ENCODE results near the gene CSNK2B.

Gene CSNK2B

GRCh38 chr6:31660381-31661261 is 5.3 kb upstream of the CSNK2B start, which contains the start of gene C6orf47:
C6orf47 (minus strand) TSS chr6:31660778; CDS start chr6:31659947, 831 bp downstream.
- peak; percentile 37 to 60 for DNase-seq (ENCODE audit: low read depth in 2 of 2, low spot score in 1 of 2)

- DNase-seq (ENCODE audit: low read depth in 2 of 2, low spot score in 1 of 2), result no peak
Measured at GRCh38 chr6:31661262-31662123, 4.4 kb upstream of the CSNK2B start.

GRCh38 chr6:31662124-31662723 is 3.7 kb upstream of the CSNK2B start:
- DNase-seq (ENCODE audit: low read depth in 2 of 2, low spot score in 1 of 2), result no peak

- no peak for DNase-seq (ENCODE audit: low read depth in 2 of 2, low spot score in 1 of 2)
Measured at GRCh38 chr6:31663126-31663960, 2.5 kb upstream of the CSNK2B start.

- DNase-seq (ENCODE audit: low read depth in 2 of 2, low spot score in 1 of 2), result no peak
Measured at GRCh38 chr6:31663961-31664789, 1.7 kb upstream of the CSNK2B start.

GRCh38 chr6:31664790-31665500 is 935 bp upstream of the CSNK2B start, which contains the start of gene GPANK1:
GPANK1 (minus strand) TSS chr6:31664997; CDS start chr6:31664478, 519 bp downstream.
- DNase-seq (ENCODE audit: low read depth in 2 of 2, low spot score in 1 of 2), result peak; percentile 78 to 79

- DNase-seq (ENCODE audit: low read depth in 2 of 2, low spot score in 1 of 2), result no peak
Measured at GRCh38 chr6:31666337-31666965, 571 bp downstream of the CSNK2B start.

- no peak for DNase-seq (ENCODE audit: low read depth in 2 of 2, low spot score in 1 of 2)
Measured at GRCh38 chr6:31669676-31670075, 3.8 kb downstream of the CSNK2B start, which contains the start of gene LY6G5B. LY6G5B (plus strand) TSS chr6:31669976; CDS start chr6:31670951, 975 bp downstream.

- no peak for DNase-seq (ENCODE audit: low read depth in 2 of 2, low spot score in 1 of 2)
Measured at GRCh38 chr6:31676322-31676903, 10.5 kb downstream of the CSNK2B start.

- DNase-seq (ENCODE audit: low read depth in 2 of 2, low spot score in 1 of 2), result no peak
Measured at GRCh38 chr6:31676904-31677303, 11.0 kb downstream of the CSNK2B start.

- no peak for DNase-seq (ENCODE audit: low read depth in 2 of 2, low spot score in 1 of 2)
Measured at GRCh38 chr6:31677955-31678354, 12.1 kb downstream of the CSNK2B start.

- DNase-seq (ENCODE audit: low read depth in 2 of 2, low spot score in 1 of 2), result peak in 1 of 2 donors; percentile 28
Measured at GRCh38 chr6:31680226-31681134, 14.6 kb downstream of the CSNK2B start, which contains the start of gene LY6G5C. LY6G5C (minus strand) TSS chr6:31681067; CDS start chr6:31680373, 694 bp downstream.

GRCh38 chr6:31681135-31681671 is 15.3 kb downstream of the CSNK2B start:
- no peak for DNase-seq (ENCODE audit: low read depth in 2 of 2, low spot score in 1 of 2)

- no peak for DNase-seq (ENCODE audit: low read depth in 2 of 2, low spot score in 1 of 2)
Measured at GRCh38 chr6:31683591-31683990, 17.7 kb downstream of the CSNK2B start.

GRCh38 chr6:31686483-31686882 is 20.6 kb downstream of the CSNK2B start:
- DNase-seq (ENCODE audit: low read depth in 2 of 2, low spot score in 1 of 2), result no peak

GRCh38 chr6:31687321-31687720 is 21.4 kb downstream of the CSNK2B start:
- DNase-seq (ENCODE audit: low read depth in 2 of 2, low spot score in 1 of 2), result no peak

Measured in stimulated activated CD8-positive, alpha-beta memory T cell treated with anti-CD3 and anti-CD28 coated beads, Interleukin-4, amount 100 ng/mL, for 4 hours (primary cell).